ENCODE data around the gene ANKRD9.

DNA sequence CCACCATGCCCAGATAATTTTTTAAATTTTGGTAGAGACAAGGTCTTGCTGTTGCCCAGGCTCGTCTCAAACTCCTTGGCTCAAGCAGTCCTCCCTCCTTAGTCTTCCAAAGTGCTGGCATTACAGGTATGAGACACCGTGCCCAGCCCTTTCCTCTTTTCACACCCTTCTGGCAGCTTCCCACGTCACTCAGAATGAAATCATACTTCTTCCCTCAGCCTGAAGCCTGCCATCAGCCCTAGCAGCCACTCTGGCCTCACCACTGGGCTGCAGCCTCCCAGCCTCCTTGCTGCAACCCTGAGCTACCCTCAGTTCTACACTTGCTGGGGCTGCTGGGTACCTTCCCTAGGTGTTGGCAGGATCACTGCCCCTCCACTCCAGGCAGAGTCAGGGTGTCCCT, 18.2 kb downstream of the ANKRD9 start:
- TF ChIP-seq, protein P1, sequence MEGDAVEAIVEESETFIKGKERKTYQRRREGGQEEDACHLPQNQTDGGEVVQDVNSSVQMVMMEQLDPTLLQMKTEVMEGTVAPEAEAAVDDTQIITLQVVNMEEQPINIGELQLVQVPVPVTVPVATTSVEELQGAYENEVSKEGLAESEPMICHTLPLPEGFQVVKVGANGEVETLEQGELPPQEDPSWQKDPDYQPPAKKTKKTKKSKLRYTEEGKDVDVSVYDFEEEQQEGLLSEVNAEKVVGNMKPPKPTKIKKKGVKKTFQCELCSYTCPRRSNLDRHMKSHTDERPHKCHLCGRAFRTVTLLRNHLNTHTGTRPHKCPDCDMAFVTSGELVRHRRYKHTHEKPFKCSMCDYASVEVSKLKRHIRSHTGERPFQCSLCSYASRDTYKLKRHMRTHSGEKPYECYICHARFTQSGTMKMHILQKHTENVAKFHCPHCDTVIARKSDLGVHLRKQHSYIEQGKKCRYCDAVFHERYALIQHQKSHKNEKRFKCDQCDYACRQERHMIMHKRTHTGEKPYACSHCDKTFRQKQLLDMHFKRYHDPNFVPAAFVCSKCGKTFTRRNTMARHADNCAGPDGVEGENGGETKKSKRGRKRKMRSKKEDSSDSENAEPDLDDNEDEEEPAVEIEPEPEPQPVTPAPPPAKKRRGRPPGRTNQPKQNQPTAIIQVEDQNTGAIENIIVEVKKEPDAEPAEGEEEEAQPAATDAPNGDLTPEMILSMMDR (IDR thresholded peaks at IDR 0.05; ENCODE audit: borderline replicate concordance, extremely low read depth, low read length, poor library complexity, severe bottlenecking) = no peak
- TF ChIP-seq EZH2 (IDR thresholded peaks at IDR 0.05; ENCODE audit: borderline replicate concordance, low read depth, low read length, severe bottlenecking) = no peak

Measured in DND-41 (cell line).